ENCODE data around the gene MYBPHL.
"Not testable (repeated sequence)": the region's sequence is repeated elsewhere in the genome, so short reads cannot be mapped to it uniquely, and the experiment has no call there.

The MYBPHL gene

GRCh38 chr1:109306832-109307273 is at the start of gene MYBPHL:
MYBPHL (minus strand) TSS chr1:109307011; CDS start chr1:109306991, 20 bp downstream.
- DNase-seq = no peak

- DNase-seq = no peak
Observed at GRCh38 chr1:109356505-109356904, 49.7 kb upstream of the MYBPHL start.

GRCh38 chr1:109354929-109355328 is 48.1 kb upstream of the MYBPHL start:
- DNase-seq = no peak

GRCh38 chr1:109351457-109351856 is 44.6 kb upstream of the MYBPHL start:
- no peak for DNase-seq

- peak; percentile 79 for DNase-seq
Observed at GRCh38 chr1:109350655-109351054, 43.8 kb upstream of the MYBPHL start.

GRCh38 chr1:109350182-109350581 is 43.4 kb upstream of the MYBPHL start:
- no peak for DNase-seq

GRCh38 chr1:109347511-109347910 is 40.7 kb upstream of the MYBPHL start:
- no peak for DNase-seq

GRCh38 chr1:109341944-109342930 is 35.4 kb upstream of the MYBPHL start:
- DNase-seq = no peak

GRCh38 chr1:109338608-109339007 is 31.8 kb upstream of the MYBPHL start:
- DNase-seq = no peak

- no peak for DNase-seq
Observed at GRCh38 chr1:109338091-109338490, 31.3 kb upstream of the MYBPHL start.

GRCh38 chr1:109335091-109335490 is 28.3 kb upstream of the MYBPHL start:
- no peak for DNase-seq

- DNase-seq = no peak
Observed at GRCh38 chr1:109331113-109331512, 24.3 kb upstream of the MYBPHL start.

GRCh38 chr1:109327285-109327684 is 20.5 kb upstream of the MYBPHL start:
- no peak for DNase-seq

- no peak for DNase-seq
Observed at GRCh38 chr1:109322974-109323373, 16.2 kb upstream of the MYBPHL start.

GRCh38 chr1:109319114-109319513 is 12.3 kb upstream of the MYBPHL start:
- DNase-seq = no peak

GRCh38 chr1:109316506-109316905 is 9.7 kb upstream of the MYBPHL start:
- no peak for DNase-seq

GRCh38 chr1:109315288-109315687 is 8.5 kb upstream of the MYBPHL start:
- no peak for DNase-seq

GRCh38 chr1:109314795-109315194 is 8.0 kb upstream of the MYBPHL start:
- no peak for DNase-seq

GRCh38 chr1:109312978-109313775 is 6.4 kb upstream of the MYBPHL start:
- no peak for DNase-seq

GRCh38 chr1:109312246-109312645 is 5.4 kb upstream of the MYBPHL start:
- DNase-seq = no peak

GRCh38 chr1:109309347-109309746 is 2.5 kb upstream of the MYBPHL start:
- DNase-seq = no peak

- DNase-seq = peak; percentile 38
Observed at GRCh38 chr1:109307274-109308021, 637 bp upstream of the MYBPHL start.

GRCh38 chr1:109305991-109306390 is 820 bp downstream of the MYBPHL start:
- not testable (repeated sequence) for DNase-seq

All from NCI-H2029 treated with DMSO at 0.1 percent for 48 hours (cell line).